Suprapubic skin (tissue), 4 donors: Measurements from ENCODE around the gene CHST14.

Experiments
- CTCF ChIP-seq, 2 donors: fragments of 200-600 bp in 1 of 2; fragments of 450-650 bp in 1 of 2; sonication (generic) in 1 of 2; IDR thresholded peaks; one replicate each; pipeline ENCODE4 v1.5.1; 2016 to 2019; ENCODE audit warnings: antibody characterized with exemption in 2 of 2, mild to moderate bottlenecking in 1 of 2, moderate library complexity in 1 of 2
- POLR2A ChIP-seq, 2 donors: fragments of 450-650 bp; IDR thresholded peaks; one replicate each; pipeline ENCODE4 v1.6.1; 2017; ENCODE audit warnings: antibody characterized with exemption in 2 of 2, mild to moderate bottlenecking in 2 of 2, moderate library complexity in 2 of 2
- POLR2AphosphoS5 ChIP-seq, 3 donors: sonication (generic); formaldehyde crosslinking; IDR thresholded peaks; one replicate each; pipeline ENCODE4 v1.6.1; 2017; ENCODE audit warnings: antibody characterized with exemption in 3 of 3

DNA sequence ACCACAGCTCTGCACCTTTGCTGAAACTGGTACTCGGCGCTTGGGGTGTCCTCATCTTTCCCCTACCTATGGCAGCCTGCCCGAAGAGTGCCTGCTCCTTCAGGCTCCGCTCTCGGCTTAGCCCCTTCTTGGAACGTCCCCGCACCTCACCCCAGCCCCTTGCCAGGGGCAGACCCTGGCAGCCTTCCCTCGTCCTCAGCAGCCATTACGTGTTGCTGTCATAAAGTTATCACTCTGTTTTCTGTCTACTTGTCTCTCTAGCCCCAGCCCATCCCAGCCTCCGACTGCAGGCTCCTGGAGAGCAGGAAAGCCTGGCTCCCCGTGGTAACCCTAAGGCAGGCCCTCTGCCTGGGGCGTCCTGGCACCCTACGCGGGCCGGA, 35.1 kb upstream of the CHST14 start:
- no peak for TF ChIP-seq POLR2A (IDR thresholded peaks at IDR 0.05)
- TF ChIP-seq CTCF (IDR thresholded peaks at IDR 0.05) = no peak
- TF ChIP-seq POLR2AphosphoS5 (IDR thresholded peaks at IDR 0.05) = no peak
